ENCODE measurements around the gene SHISAL1.

GRCh38 chr22:44351685-44352377 lies 39.1 kb upstream of the SHISAL1 start:
- TF ChIP-seq CTCF (IDR thresholded peaks at IDR 0.05; ENCODE audit: insufficient read depth, low read length) (no peak), POLR2AphosphoS5 (IDR thresholded peaks at IDR 0.05; ENCODE audit: low read depth) (no peak)

Measured in HL-60 (cell line).